DOHH2 (cell line): ENCODE results near the gene LIPC.

Experiments
- H3F3A ChIP-seq: fragments of 200-600 bp; sonication (generic), shearing (Covaris generic); 2 replicates; pipeline ENCODE4 v1.6.0; 2016; ENCODE audit warnings: antibody characterized with exemption, mild to moderate bottlenecking; ENCODE audit not compliant: control insufficient read depth, insufficient read depth
- H3K27ac ChIP-seq: fragments of 200-600 bp; sonication (generic); 2 replicates; pipeline ENCODE4 v1.5.1; 2014; ENCODE audit warnings: low read depth, mild to moderate bottlenecking, low read length, moderate library complexity
- H3K27me3 ChIP-seq: fragments of 200-600 bp; sonication (generic); 2 replicates; pipeline ENCODE4 v1.6.1; 2014; ENCODE audit warnings: mild to moderate bottlenecking, low read length, mixed read lengths; ENCODE audit not compliant: control insufficient read depth
- H3K36me3 ChIP-seq: fragments of 200-600 bp; sonication (generic); 2 replicates; pipeline ENCODE4 v1.6.1; 2014; ENCODE audit warnings: mild to moderate bottlenecking, low read length, moderate library complexity, mixed read lengths; ENCODE audit not compliant: control insufficient read depth
- H3K4me1 ChIP-seq: fragments of 200-600 bp; sonication (generic); 2 replicates; pipeline ENCODE4 v1.6.1; 2014; ENCODE audit warnings: mild to moderate bottlenecking, low read length, mixed read lengths; ENCODE audit not compliant: control insufficient read depth
- H3K4me2 ChIP-seq: fragments of 200-600 bp; sonication (generic); 2 replicates; pipeline ENCODE4 v1.6.0; 2014; ENCODE audit warnings: mild to moderate bottlenecking, low read length, moderate library complexity
- H3K4me3 ChIP-seq: fragments of 200-600 bp; sonication (generic); 2 replicates; pipeline ENCODE4 v1.5.1; 2014; ENCODE audit warnings: mild to moderate bottlenecking, low read length, mixed read lengths
- H3K79me2 ChIP-seq: fragments of 200-600 bp; sonication (generic); 2 replicates; pipeline ENCODE4 v1.6.1; 2014; ENCODE audit warnings: mild to moderate bottlenecking, low read length, mixed read lengths; ENCODE audit not compliant: control insufficient read depth
- H3K9me2 ChIP-seq: fragments of 200-600 bp; sonication (generic); replicated peaks from 2 replicates; pipeline ENCODE4 v1.6.1; 2014; ENCODE audit warnings: mild to moderate bottlenecking, low read length, mixed read lengths; ENCODE audit not compliant: control insufficient read depth
- H3K9me3 ChIP-seq: fragments of 200-600 bp; sonication (generic); 2 replicates; pipeline ENCODE4 v1.6.1; 2014; ENCODE audit warnings: antibody characterized with exemption, low read length, mixed read lengths; ENCODE audit not compliant: control insufficient read depth, insufficient read depth
- H4K20me1 ChIP-seq: fragments of 200-600 bp; sonication (generic); 2 replicates; pipeline ENCODE4 v1.6.0; 2014; ENCODE audit warnings: low read depth, mild to moderate bottlenecking, antibody characterized with exemption, low read length, moderate library complexity; ENCODE audit not compliant: control insufficient read depth, insufficient read depth
- EZH2phosphoT487 ChIP-seq: fragments of 200-600 bp; sonication (generic); IDR thresholded peaks from 2 replicates; pipeline ENCODE4 v1.6.1; 2017; ENCODE audit warnings: borderline replicate concordance, mild to moderate bottlenecking, antibody characterized with exemption, low read length, moderate library complexity, mixed read lengths
- TF ChIP-seq, protein P1 (sequence below): fragments of 200-600 bp; sonication (generic); IDR thresholded peaks from one replicate; pipeline ENCODE4 v1.5.1; 2014; ENCODE audit warnings: antibody characterized with exemption, mild to moderate bottlenecking, low read depth, low read length; ENCODE audit not compliant: poor library complexity, severe bottlenecking

The LIPC gene

GRCh38 chr15:58576657-58577056, 144.9 kb downstream of the LIPC start:
- Histone ChIP-seq H3K9me2 (no peaks in the 10 kb centered on the region), H3K36me3 (no peaks in the 10 kb centered on the region), H3K9me3 (no peaks in the 10 kb centered on the region), H3K4me2 (no peak overlapping the region), H3K79me2 (no peaks in the 10 kb centered on the region), H3K27me3 (no peaks in the 10 kb centered on the region), H3K4me1 (no peaks in the 10 kb centered on the region), H3F3A (no peaks in the 10 kb centered on the region), H3K27ac (no peak overlapping the region), H3K4me3 (no peak overlapping the region), H4K20me1 (no peaks in the 10 kb centered on the region)
- TF ChIP-seq, protein P1, sequence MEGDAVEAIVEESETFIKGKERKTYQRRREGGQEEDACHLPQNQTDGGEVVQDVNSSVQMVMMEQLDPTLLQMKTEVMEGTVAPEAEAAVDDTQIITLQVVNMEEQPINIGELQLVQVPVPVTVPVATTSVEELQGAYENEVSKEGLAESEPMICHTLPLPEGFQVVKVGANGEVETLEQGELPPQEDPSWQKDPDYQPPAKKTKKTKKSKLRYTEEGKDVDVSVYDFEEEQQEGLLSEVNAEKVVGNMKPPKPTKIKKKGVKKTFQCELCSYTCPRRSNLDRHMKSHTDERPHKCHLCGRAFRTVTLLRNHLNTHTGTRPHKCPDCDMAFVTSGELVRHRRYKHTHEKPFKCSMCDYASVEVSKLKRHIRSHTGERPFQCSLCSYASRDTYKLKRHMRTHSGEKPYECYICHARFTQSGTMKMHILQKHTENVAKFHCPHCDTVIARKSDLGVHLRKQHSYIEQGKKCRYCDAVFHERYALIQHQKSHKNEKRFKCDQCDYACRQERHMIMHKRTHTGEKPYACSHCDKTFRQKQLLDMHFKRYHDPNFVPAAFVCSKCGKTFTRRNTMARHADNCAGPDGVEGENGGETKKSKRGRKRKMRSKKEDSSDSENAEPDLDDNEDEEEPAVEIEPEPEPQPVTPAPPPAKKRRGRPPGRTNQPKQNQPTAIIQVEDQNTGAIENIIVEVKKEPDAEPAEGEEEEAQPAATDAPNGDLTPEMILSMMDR, result no peak
- TF ChIP-seq EZH2phosphoT487, result no peak

DNA sequence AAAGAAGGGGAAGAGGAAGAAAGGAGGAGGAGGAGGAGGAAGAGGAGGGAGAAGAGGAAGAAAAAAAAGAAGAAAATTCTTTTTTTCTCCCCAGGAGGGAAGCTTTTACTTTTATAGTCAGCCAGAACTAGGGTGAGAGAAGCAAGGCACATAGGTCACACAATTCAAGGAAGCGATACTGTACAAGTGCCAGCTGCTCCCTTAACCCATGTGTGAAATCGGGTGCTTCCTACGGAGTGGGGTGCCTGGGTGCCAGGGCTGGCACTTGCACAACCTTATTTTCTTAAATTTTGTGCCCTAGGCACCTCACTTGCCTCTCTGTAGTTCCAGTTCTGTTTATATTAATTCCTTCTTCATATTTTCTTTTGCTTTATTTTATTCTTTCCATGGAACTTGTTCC, 150.4 kb downstream of the LIPC start:
- Histone ChIP-seq H3K9me2 (no peaks in the 10 kb centered on the region), H4K20me1 (no peaks in the 10 kb centered on the region), H3F3A (no peaks in the 10 kb centered on the region), H3K9me3 (peaks cover 9% of the 10 kb centered on the region), H3K4me2 (no peak overlapping the region), H3K27me3 (no peaks in the 10 kb centered on the region), H3K36me3 (no peaks in the 10 kb centered on the region), H3K4me3 (no peak overlapping the region), H3K4me1 (peaks cover 12% of the 10 kb centered on the region), H3K27ac (no peak overlapping the region), H3K79me2 (no peaks in the 10 kb centered on the region)
- TF ChIP-seq EZH2phosphoT487, result no peak
- TF ChIP-seq, protein P1, result no peak

DNA sequence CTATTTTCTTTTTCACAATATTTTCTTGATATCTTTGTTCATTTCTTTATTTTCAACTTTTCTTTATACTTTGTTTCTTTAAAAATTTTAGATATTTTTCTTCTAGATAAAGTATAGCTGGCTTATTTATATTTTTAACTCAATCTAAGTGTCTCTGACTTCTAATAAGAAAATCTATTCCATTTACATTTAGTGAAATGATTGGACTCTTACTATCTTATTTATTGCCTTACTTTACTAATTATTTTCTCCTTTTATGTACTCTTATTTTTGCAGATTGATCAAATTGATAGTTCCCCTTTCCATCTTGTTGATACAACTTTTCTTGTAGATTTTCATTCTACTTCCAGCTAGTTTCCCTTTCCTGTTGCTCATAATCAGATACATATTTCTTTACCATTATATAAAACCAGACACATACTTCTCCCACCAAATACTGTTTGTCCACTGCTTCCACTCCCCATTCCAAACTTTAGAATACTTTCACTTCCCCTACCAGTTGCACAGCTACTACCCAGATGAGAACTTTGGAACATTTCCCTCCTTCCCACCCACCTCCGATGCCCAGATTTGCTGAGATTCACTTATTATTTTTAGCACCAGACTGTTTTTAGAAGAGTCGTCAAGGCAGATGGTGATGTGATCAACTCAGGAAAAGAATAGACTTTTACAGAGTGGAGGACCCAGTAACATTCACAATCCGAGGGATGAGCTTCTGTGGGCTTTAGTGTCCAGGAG, 151.5 kb downstream of the LIPC start:
- Histone ChIP-seq H3K36me3 (no peaks in the 10 kb centered on the region), H3K79me2 (no peaks in the 10 kb centered on the region), H4K20me1 (no peaks in the 10 kb centered on the region), H3K4me2 (no peak overlapping the region), H3F3A (no peaks in the 10 kb centered on the region), H3K27ac (no peak overlapping the region), H3K9me3 (peaks cover 9% of the 10 kb centered on the region), H3K4me1 (peaks cover 12% of the 10 kb centered on the region), H3K4me3 (no peak overlapping the region), H3K27me3 (no peaks in the 10 kb centered on the region), H3K9me2 (no peaks in the 10 kb centered on the region)
- TF ChIP-seq, protein P1, result no peak
- no peak for TF ChIP-seq EZH2phosphoT487
